ENCODE data around the gene PAX2.

Gene PAX2

DNA sequence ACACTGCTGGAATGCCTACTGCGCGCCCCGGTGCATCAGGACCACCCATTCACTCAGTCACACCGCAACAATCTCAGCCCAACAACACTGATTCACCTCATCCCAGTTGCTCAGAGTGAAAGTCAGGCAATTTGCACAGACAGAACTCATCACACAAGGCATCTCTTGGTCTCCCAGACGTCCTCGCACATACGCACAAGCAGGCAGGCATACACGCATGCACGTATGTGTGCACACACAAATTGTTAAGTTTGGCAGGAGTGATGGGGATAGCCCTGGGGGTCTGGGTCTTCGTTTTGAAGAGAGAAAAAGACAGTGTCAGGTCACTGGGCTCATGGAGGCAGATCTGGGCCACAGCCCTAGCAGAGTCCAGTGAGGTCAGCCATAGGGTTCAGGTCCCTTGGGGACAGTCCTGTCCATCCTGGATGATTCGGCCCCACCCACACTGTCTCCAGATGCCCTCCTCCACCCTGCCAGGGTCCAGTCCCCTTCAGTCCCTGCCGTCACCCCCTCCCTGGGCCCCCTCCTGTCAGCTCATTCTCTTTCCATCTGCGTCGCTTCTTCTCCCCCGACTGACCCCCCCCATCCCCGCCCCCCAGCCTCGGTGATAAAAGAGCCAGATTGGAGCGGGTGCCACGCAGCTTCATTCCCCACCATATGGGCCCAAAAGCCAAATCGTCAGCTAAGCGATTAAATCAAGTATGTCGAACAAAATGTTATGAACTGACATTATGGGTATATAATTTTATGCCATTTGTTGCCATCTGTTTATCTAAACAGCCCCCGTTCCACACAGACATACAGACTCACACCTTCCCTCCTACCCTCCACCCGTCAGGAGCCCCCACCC is 118.9 kb downstream of the PAX2 start:
- ATAC-seq, result no peak

DNA sequence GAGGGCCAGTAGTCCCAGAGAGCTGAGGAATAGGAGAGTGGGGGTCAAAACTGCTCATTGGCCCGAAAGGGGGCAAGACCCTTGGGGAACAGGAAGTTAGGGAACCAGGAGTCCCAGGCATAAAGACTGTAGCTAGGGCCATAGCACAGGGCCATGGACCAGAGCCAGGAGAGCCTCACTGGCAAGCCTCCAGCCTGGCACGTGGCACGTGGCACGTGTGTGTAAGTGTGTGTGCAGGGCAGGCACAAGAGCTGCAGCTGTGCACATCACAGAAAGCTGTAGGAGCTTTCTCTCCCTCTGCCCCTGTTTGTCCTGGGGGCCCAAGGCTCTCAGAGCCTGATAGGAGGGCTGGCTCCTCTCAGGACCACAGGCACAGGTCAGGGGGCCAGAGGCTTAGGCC is 119.6 kb downstream of the PAX2 start:
- no peak for ATAC-seq

DNA sequence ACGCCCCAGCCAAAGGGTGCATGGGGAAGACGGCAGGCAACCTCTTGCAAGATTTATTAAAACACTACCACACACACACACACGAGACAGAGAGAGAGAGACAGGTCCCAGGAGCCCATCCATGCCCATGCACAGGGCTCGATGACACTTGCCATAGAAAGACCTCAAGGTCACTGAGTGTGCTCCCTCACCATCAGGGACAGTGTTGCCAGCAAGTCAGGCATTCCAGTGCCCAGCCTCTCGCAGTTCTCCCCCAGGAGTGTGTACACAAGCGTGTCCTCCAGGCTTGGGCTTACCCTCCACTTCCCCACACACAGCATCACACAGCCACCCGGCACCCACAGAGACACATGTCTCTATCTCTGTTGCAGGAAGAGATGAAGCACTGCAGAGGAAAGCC is 120.6 kb downstream of the PAX2 start:
- ATAC-seq, result no peak

DNA sequence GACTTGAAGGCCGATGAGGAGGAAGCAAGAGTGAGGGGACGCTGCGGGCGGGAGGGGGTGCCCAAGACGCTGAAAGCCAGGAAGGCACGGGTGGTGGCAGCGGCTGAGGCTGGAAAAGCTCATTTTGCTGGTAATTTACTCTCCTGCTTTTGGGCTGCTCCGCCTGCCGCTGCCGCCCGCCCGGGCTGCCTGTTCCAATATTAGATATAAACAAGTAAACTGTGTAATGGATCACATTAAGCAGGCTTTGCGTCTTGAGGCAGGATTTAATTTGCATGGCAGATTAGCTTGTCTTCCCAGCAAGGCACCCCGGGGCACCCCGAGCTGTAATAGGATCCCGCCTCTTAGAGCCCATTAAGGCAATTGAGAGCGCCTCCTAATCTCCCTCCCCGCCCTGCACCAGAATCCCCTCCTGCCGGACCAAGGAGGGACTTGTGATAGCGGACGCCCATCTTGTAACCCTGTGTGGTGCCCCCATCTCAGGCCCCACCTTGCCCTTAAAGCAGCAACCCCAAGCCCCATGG is 121.3 kb downstream of the PAX2 start:
- ATAC-seq, result no peak

DNA sequence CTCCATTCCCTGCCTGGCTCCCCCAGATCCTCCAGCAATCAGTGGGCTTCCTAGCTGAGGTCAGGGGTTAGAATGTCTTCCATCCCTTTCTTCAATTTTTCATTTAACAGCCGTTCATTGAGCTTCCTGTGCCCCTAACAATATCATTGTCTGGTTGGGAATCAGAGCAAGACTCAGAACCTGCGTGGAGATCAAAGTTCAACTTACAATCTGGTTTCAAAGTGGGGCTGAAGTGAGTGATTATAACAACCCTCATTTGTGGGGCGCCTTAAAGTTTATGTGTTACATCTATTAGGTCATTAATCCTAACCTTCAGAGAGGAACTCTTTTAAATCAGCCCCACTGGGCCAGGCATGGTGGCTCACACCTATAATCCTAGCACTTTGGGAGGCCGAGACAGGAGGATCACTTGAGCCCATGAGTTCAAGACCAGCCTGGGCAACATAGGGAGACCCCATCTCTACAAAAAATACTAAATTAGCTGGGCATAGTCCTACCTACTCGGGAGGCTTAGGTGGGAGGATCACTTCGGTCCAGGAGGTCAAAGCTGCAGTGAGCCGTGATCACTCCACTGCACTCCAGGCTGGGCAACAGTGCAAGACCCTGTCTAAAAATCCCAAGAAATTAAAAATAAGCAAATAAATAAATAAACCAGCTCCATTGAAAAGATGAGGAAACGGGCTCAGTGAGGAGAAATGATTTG is 122.0 kb downstream of the PAX2 start:
- no peak for ATAC-seq

DNA sequence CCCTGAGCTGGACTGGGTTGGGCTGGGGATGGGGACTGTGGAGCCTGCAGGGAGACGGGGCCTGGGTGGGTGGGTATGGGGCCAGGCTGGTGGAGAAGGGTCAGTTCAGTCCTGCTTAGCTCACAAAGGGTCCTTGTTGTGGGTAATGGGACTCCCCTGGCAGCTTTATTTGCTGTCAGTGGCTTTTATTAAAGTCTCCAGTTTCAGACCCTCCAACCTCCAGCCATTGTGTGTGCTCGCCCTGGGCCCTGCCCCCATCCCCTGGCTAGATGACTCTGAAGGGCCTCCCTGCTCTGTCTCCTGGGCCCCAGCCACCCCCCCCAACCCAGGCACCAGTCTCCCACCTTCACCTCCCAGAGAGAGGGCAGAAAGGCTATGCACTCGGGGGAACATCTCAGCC is 123.0 kb downstream of the PAX2 start:
- no peak for ATAC-seq

DNA sequence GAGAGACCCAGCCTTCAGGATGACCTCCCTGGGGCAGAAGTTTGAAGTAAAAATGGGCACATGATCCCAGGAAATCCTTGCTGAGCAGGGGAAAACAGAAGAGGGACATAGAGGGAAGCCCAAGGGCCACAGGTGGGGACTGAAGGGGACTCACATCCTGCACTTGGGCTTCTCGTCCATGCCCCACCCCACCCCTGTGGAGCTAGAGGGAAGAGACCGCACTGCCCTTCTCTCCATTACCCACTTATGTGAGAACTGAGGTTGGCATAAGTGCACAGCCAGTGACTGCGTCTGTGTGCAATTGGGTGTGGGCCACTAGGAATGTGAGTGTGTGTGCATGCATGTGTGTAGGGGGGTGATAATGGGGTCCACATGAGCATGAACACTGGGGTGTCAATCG is 124.0 kb downstream of the PAX2 start:
- no peak for ATAC-seq

DNA sequence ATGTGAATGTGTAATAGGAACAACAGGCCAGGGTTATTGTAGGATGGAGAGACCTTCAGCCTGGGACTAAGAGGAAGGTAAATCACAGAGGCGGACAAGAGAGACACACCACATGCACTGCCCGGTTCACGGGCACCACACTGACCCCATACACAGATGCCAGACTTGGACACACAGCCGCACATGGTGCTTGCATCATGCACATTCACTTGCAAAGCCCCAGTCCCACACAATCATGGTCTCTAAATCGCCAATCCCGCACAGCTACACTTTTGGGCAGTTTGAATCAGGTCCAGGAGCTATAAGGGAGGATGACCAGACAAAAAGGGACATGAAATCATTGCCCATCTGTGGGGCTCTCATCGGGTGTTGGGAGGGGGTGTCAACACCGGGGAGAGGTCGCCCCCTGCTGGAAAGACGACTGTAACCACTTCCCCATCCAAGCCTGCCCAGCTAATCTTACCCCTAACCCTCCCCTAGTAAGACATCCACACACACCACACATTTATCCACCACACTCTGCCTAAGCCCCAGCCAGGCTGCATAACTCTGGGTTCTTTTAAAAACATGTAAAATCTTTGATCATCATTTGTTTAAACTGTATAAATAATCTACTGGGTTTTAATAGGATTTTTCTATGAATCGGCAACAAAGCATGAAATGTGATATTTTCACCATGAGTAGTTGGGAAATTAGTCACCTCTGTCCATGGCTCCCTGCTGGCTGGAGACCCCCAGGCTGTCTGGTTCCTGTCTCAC is 126.8 kb downstream of the PAX2 start:
- ATAC-seq, result peak; percentile 53 to 72

DNA sequence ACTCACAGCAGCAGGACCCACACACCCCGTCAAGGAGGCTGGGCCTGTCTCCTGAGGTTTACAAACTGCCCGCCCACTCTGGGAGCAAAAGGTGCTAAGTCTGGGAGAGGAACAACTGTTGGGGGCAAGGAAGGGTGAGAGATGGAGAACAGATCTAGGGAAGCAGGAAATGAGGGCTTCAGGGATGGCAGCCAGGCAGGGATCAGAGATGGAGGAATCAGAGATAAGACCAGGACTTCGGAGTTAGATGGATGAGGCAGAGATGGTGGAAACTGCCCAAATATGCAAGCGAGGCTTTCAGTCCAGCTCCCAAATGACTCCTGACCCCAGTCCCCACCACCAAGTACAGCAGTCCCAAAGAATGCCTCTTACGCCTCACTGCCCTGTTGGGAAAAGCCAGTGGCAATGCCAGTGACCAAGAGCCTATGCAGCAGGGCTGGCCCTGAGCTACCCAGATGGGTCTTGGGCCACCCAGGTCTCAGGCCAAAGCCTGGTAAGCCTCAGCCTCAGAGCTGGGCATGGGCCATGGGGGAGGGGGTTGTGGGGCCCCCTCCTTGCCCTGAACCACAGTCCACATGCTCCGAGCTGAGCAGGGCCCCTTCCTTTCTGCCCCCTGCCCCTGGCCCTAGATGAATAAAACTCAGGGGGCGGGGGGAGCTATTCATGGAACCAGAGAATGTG is 127.9 kb downstream of the PAX2 start:
- ATAC-seq, result no peak

DNA sequence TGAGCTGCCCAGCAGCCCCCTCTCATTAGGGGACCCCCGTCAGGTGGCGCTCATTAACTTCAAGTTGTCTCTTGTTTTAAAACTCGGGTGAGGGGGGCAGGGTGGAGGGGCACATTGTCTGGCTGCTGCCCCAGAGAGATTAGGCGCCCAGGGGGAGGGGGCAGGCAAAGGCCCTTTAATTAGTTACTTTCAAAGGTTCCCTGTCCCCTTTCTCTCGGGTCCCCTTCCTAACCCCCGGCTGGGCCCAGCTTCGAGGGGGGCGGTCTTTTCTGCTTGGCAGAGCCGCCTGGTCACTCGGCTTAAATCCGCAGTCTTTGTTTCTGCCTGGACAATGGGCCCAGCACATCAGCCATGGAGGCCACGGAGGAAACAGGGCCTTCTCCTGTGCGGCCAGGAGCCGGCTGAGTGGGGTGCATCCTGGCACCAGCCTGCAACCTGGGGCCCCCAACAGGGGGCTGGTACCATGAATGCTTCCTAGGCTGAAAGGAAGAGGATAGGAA is 128.5 kb downstream of the PAX2 start:
- ATAC-seq, result no peak

DNA sequence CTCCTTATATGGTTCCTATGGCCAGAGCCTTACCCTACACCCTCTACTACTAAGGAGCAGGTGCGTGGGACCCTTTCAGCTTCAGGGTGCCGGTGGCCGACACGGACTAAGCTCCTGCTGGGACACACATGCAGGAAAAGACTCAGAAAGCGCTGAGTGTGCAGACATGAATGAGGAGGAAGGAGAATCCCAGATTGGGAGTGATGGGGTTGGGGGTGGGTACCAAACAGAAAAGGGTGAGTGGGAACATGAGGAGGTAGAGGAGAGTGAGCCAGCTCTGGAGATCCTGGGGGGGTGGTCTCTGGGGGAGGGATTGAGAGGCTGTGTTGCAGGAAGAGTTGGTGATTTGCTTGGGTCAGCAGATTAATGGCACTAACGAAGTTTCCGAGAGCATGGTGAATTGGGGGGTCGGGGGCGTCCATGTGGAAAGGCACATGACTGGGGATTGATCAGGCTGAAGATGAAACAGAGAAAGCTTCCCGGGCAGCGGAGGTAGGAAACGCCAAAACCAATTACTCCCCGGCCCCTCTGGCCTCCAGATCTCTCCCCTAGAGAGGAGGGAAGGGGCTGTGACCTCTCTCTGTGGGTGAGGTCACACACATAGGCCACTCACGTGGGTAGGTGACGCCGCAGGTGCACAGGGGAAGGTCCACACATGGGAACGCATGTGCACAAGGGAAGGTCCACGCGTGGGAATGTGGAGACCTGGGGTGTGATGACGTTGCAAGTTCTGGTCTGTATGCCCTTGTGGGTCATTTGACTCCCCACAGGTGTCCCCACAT is 129.5 kb downstream of the PAX2 start:
- no peak for ATAC-seq

DNA sequence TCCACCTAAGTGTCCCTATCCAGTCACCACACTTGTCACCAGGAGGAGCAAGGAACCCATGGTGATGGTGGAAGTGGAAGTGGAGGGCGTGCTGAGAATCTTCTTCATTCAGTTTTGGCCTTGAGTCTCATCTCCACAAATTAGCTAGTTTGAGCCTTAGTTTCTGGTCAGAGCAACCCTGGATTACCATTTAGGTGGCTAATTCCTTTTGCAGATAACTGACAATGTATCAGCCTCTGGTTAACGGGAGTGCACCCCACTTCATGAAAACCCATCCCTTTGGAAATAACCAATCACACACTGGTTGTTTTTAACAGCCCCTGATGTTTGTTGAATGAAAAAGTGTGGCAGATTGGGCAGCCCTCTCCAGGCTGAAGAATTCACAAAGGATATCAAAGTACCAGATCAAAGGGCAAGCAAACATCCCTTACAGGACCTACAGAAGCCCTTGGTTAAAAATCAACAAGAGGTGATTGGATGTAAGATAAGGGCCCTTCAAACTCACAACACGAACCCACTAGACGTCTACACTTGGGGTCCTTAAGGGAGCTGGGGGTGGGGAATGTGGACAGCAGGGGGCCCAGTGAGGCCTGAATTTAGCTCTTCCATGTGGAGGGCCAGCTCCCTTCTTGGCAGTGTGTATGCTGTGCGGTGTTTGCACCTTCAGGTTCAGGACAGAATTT is 130.2 kb downstream of the PAX2 start:
- no peak for ATAC-seq

DNA sequence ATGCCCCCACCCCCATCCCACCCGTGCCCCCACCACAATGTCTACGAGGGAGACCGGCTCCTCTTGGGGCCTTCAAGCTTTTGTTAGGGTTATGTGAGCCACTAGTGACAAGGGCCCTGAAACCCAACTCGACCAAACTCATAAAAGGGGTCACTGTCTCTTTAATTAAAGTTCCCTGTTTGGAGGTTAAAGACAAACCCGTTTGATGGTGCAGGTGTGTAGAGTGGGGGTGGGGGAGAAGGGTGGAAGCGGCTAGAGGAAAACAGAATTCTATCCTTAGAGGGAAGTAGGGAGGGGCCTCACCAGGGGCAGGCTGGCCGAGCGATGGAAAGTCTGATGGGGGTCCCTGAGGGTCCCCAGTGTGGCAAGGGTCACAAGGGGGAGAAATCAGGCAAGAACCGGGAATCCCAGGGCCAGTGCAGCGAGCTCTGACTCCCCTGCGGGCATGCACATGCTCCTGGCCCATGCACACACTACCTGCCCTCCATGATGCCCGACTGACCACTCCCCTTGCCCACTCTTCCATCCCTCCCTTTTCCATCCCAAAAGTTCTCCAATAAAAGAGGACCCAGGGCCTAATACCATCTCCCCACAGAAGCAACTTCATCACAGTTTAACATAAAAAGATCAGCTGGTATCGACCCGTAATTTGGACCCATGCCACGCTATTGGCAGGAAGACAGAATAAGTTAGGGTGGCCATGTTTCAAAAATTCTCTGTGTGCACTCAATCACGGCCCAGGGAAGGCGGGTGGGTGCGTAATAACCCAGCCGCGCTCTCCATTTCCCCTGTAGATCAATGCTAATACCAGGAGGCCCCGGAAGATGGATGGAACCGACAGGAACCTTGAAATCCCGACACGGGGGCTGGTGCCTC is 131.4 kb downstream of the PAX2 start:
- no peak for ATAC-seq

DNA sequence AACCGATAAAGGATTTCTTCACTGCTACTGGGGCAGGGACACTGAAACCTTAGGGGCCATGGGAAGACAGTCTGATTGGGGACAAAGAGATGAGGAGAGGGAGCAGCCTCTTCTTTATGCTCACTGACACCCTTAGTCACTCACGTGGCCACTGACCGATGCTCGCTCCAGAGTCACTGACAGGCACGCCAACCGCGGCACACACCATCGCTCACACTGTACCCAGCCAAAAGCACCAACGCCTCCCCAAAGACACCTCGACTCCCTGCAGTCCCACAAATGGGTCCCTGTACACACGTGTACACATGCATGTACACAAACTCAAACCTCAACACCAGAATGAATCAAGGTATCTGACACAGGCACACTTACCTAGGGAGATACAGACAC is 132.1 kb downstream of the PAX2 start:
- no peak for ATAC-seq

DNA sequence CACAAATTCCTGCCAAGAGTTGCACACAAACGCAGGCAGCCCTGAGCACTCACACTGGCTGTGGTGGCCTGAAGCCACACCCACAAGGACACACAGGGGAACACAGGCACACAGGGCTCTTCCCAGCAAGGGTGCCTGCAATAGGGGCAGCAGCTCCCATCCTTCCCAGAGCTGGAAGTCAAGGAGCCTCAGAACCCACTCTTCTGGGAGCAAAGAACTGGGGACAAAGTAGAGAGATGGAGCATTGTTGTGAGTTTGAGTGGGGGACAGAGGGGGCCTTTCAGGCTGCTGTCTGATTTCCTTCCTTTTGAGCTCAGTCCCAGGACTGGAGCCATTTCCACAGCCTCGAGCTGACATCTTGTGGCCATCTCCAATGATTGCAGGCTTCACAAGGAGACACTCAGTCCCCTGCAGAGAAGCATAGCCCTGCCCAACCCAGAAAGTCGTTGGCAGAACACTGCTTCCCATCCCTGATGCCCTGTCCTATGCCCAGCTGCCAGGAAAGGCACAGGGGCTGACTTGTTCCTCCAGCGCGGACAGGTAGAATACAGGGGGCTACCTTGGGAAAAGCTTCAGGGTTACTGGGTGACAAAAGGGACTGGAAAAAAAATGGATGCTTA is 133.0 kb downstream of the PAX2 start:
- ATAC-seq, result peak; percentile 57 to 61

Data from activated CD4-positive, CD25-positive, alpha-beta regulatory T cell treated with anti-CD3 and anti-CD28 coated beads, Interleukin-2, amount 50 U/mL, for 24 hours (primary cell).